Kidney epithelial cell (primary cell): ENCODE measurements around the gene TMED1. TPM values are rescaled to one million over a fixed set of nuclear protein-coding genes. Genes with fewer than 3 reads are reported as not detected.
A peak's percentile ranks its signal among the peaks of the same experiment; 100 is the strongest.

ENCODE experiments used
- DNase-seq: peaks from one replicate; pipeline ENCODE4 v3.0.0-alpha.2; 2010; ENCODE audit warnings: low read depth
- H3K27me3 ChIP-seq: 2 replicates; pipeline ENCODE4 v1.6.0; 2011; ENCODE audit warnings: low read length; ENCODE audit not compliant: control insufficient read depth, insufficient read depth
- H3K36me3 ChIP-seq: 2 replicates; pipeline ENCODE4 v1.5.1; 2011; ENCODE audit warnings: low read length; ENCODE audit not compliant: control insufficient read depth, insufficient read depth
- H3K4me3 ChIP-seq: 2 replicates; pipeline ENCODE4 v1.5.1; 2011; ENCODE audit warnings: low read depth, mild to moderate bottlenecking, control low read depth, low read length
- total RNA-seq: library from RNA; depleted of rRNA; stranded (reverse); fragments of >200 nt; gene quantifications from 2 replicates; pipeline ENCODE4 v1.2.3, GENCODE V29; 2015
- TF ChIP-seq, protein P1 (sequence below): IDR thresholded peaks from 2 replicates; pipeline ENCODE4 v1.5.1; 2011; ENCODE audit warnings: mild to moderate bottlenecking, moderate library complexity, low read length, control low read depth, inconsistent platforms; ENCODE audit not compliant: insufficient read depth, poor library complexity, severe bottlenecking

Gene TMED1
- total RNA-seq, 1 donor from 2014 or later: 35.0 TPM

DNA sequence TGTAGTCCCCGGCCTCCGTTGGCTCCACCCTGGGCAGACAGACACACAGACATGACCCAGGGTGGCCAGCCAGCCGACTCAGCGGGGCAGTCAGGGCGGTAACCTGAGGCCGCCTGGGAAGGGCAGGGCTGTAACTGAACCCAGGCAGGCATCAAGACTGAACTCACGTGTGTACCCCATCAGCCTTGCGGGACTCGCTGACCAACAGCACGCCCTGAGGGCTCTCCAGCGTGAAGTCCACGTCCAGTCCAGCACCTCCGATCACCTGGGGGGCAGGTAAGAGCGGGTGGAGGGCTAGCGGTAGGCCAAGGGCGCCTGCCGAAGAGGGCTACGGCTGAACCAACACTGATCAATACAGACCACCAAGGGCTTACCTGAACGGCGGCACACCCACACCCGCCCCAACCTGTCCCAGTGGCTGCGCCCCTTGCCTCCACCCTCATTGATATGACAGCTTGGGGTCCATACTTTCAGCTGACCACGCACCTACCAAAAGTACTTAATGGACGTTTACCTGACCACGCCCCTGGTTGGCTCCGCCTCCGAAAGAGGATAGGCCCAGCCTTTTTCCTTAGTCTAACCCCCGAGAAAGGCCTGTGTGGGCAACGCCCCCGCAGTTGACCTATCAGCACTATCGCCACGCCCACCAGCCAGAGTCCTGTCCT lies 791 bp downstream of the TMED1 start:
- Histone ChIP-seq H3K27me3 (no peaks in the 10 kb centered on the region), H3K36me3 (no peaks in the 10 kb centered on the region), H3K4me3 (peak overlapping the region; percentile 44)
- peak; percentile 98 for DNase-seq
- TF ChIP-seq, protein P1, sequence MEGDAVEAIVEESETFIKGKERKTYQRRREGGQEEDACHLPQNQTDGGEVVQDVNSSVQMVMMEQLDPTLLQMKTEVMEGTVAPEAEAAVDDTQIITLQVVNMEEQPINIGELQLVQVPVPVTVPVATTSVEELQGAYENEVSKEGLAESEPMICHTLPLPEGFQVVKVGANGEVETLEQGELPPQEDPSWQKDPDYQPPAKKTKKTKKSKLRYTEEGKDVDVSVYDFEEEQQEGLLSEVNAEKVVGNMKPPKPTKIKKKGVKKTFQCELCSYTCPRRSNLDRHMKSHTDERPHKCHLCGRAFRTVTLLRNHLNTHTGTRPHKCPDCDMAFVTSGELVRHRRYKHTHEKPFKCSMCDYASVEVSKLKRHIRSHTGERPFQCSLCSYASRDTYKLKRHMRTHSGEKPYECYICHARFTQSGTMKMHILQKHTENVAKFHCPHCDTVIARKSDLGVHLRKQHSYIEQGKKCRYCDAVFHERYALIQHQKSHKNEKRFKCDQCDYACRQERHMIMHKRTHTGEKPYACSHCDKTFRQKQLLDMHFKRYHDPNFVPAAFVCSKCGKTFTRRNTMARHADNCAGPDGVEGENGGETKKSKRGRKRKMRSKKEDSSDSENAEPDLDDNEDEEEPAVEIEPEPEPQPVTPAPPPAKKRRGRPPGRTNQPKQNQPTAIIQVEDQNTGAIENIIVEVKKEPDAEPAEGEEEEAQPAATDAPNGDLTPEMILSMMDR: no peak

DNA sequence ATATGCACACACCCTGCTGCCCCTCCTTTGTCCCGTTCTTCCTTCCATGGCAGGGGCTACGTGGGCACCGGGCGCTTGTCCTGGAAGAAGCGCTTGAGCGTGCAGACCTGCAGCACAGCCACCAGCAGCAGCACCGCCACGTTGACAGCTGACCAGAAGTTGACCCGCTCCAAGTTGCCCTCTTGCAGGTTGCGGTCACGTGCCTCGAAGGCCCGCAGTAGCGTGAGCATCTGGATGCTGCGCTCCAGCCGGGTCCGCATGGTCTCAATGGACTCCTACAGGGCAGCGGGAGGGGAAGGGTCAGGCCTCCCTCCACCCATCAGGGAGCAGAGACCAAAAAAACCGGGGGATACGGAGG lies 3.1 kb downstream of the TMED1 start:
- no peak overlapping the region for H3K4me3 ChIP-seq
- DNase-seq: no peak
- TF ChIP-seq, protein P1: no peak
- H3K27me3 ChIP-seq: no peaks in the 10 kb centered on the region
- peaks cover 2% of the 10 kb centered on the region for H3K36me3 ChIP-seq

DNA sequence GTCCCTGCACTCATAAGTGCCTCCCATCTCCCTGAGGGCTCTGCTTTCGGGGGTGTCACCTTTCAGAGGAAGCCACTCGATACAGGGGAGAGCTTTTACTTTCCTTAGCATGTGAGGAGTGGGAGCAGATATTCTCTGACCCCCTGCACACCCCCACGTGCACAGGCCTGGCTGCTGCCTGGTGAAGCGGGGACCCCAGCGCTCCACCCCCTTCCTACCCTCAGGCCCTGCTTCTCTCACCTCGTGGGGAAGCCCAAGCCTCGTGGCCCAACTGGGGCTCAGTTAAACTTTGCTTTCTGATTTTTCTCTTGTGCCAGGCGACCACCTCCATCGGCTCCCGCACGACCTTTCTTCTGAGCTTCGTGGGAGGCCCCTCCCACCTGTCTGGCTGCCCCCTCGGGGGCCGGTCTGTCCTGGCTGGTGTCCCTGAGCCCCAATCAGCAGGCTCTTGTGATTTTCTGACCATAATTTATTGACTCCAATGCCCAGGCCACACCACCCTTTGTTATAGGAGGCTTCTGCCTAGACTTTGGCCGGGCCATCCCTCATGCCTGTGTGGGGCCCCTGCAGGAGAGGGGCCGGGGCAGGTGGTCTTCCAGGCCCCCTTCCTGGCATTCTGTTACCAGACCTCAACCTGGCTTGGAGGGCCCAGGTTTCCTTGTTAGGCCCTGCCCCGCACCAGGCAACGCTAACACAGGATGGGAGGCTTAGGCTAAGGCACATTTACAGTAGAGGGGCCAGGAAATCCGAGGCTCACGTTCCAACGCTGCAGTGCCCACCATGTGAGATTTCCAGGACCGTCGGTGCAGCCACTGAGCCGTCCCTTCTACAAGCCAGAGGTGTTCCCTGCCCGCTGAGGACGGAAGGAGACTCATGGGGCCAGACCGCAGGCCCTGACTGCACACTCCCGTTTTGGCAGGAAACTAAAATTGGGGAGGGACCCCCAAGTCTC lies 3.7 kb downstream of the TMED1 start:
- TF ChIP-seq, protein P1: no peak
- H3K36me3 ChIP-seq: peaks cover 2% of the 10 kb centered on the region
- H3K27me3 ChIP-seq: no peaks in the 10 kb centered on the region
- no peak overlapping the region for H3K4me3 ChIP-seq
- DNase-seq: no peak

DNA sequence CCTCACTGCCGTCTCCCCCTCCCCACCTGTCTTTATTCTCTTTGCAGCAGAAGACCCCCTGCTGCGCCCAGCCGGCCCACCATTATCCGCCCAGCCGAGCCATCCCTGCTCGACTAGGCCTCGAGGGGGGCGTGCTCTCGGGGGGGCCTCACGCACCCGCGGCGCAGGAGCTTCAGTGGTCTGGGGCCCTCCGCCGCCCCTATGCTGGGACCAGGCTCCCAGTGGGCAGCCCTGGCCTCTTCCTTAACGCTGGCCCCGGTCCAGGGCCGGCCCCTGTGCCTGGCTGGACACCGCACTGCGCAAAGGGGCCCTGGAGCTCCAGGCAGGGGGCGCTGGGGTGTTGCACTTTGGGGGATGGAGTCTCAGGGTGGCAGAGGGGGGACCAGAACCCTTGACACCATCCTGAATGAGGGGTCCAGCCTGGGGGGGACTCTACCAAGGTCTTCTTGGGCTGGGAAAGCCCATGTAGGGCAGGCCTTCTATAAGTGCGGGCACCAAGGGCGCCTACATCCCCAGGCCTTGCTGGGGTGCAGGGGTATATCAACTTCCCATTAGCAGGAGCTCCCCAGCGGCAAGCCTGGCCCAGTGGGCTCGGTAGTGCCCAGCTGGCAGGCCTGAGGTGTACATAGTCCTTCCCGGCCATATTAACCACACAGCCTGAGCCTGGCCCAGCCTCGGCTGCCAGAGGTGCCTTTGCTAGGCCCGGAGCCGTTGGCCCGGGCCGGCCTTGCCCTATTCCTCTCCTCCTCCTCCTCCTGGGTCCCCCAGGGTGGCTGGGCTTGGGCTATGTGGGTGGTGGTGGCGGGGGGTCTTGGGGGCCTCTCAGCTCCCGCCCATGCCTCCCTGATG lies 4.9 kb downstream of the TMED1 start:
- no peak for DNase-seq
- Histone ChIP-seq H3K27me3 (no peaks in the 10 kb centered on the region), H3K4me3 (no peak overlapping the region), H3K36me3 (peaks cover 2% of the 10 kb centered on the region)
- TF ChIP-seq, protein P1: no peak

DNA sequence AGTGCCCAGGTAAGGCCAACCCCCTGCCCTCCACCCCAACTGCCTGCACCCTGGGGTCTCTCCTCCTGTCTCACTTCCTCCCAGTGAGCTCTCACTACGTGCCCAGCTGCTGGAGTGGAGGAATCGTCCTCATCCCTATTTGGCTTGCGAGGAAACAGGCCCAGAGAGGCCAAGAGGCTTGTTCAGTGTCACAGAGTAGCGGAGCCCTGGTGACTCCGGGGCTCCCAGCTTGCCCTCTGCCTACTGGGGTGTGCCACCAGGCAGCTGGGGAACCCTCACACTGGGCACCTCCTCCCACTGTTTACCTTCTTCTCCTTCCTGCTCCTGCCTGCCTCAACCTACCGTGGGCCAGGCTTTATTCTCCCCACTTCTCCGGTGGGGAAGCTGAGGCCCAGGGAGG lies 5.6 kb downstream of the TMED1 start:
- no peak overlapping the region for H3K4me3 ChIP-seq
- peaks cover 2% of the 10 kb centered on the region for H3K36me3 ChIP-seq
- no peak for DNase-seq
- H3K27me3 ChIP-seq: no peaks in the 10 kb centered on the region
- TF ChIP-seq, protein P1: no peak
